GM12891 (cell line): ENCODE results near the gene DYNLT2.

Experiments
- PAX5 ChIP-seq: IDR thresholded peaks from 2 replicates; pipeline ENCODE4 v1.6.1; 2011; ENCODE audit warnings: low read length, moderate library complexity, mild to moderate bottlenecking; ENCODE audit not compliant: insufficient read depth, severe bottlenecking
- POLR2A ChIP-seq: IDR thresholded peaks from 2 replicates; pipeline ENCODE4 v1.6.1; 2011; ENCODE audit warnings: low read depth, low read length, control low read depth
- POLR2AphosphoS5 ChIP-seq: IDR thresholded peaks from 2 replicates; pipeline ENCODE4 v1.6.1; 2011; ENCODE audit warnings: low read depth, low read length, control low read depth
- POU2F2 ChIP-seq: IDR thresholded peaks from 2 replicates; pipeline ENCODE4 v1.6.1; 2011; ENCODE audit warnings: low read depth, mild to moderate bottlenecking, control low read depth, low read length, moderate library complexity
- SPI1 ChIP-seq: IDR thresholded peaks from 2 replicates; pipeline ENCODE4 v1.6.1; 2011; ENCODE audit warnings: low read depth, low read length, control low read depth
- TAF1 ChIP-seq: IDR thresholded peaks from 2 replicates; pipeline ENCODE4 v1.6.1; 2011; ENCODE audit warnings: low read depth, low read length, control low read depth

DNA sequence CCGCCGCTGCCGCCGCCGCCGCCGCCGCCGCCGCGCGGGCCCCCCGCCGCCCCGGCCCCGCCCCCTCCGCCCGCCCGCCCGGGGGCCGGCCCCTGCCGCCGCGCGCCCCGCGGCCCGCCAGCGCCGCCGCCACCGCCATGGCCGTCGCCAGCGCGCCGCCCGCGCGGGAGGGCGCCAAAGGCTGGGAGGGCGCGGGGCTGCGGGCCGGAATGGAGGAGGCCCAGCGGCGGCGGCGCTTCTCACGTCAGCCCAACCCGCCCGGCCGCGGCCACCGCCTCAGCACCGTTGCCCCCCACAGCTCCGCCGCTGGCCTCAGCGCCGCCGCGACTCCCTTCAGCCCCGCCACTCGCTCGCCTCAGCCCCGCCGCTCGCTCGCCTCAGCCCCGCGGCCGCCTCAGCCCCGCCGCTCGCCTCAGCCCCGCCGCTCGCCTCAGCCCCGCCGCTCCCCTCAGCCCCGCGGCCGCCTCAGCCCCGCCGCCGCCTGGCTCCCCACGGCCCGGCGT, 27.3 kb downstream of the DYNLT2 start:
- TF ChIP-seq POLR2A = no peak
- TF ChIP-seq POLR2AphosphoS5 = no peak
- TF ChIP-seq TAF1 = no peak
- TF ChIP-seq SPI1 = no peak
- no peak for TF ChIP-seq POU2F2
- no peak for TF ChIP-seq PAX5
